Measurements from ENCODE around the gene RPL11. TPM values are rescaled to one million over a fixed set of nuclear protein-coding genes. Genes with fewer than 3 reads are reported as not detected.

The RPL11 gene
- polyA plus RNA-seq, 6 donors from 2014 or later: 1,123 to 1,541 (median 1,429) TPM

Other genes with a start within 250 kb of the RPL11 start
- gene ASAP3, start 207.6 kb upstream of the RPL11 start, polyA plus RNA-seq (ENCODE audit: low read depth in 6 of 6): under 1 TPM in 4 of 6 donors, not detected in 2; 0.16 to 0.69 (median 0.58) TPM
- 1 to 10 TPM in 2 of 6 donors, under 1 TPM in 4; 0.06 to 1.7 (median 0.46) TPM for gene E2F2, start 160.6 kb upstream of the RPL11 start, polyA plus RNA-seq (ENCODE audit: low read depth in 6 of 6)
- 10 to 100 TPM; 23.9 to 52.0 (median 31.2) TPM for gene ID3, start 132.3 kb upstream of the RPL11 start, polyA plus RNA-seq (ENCODE audit: low read depth in 6 of 6)
- 10 to 100 TPM; 15.5 to 74.6 (median 46.1) TPM for gene ELOA, start 51.7 kb downstream of the RPL11 start, polyA plus RNA-seq (ENCODE audit: low read depth in 6 of 6)
- 100 to 1,000 TPM in 2 of 6 donors, 10 to 100 TPM in 4; 64.4 to 110 (median 89.0) TPM for gene PITHD1, start 86.6 kb downstream of the RPL11 start, polyA plus RNA-seq (ENCODE audit: low read depth in 6 of 6)
- 10 to 100 TPM; 45.3 to 77.4 (median 67.3) TPM for gene LYPLA2, start 99.3 kb downstream of the RPL11 start, polyA plus RNA-seq (ENCODE audit: low read depth in 6 of 6)
- 1 to 10 TPM in 5 of 6 donors, not detected in 1; 3.8 to 7.9 (median 4.3) TPM for gene GALE, start 108.9 kb downstream of the RPL11 start, polyA plus RNA-seq (ENCODE audit: low read depth in 6 of 6)
- 10 to 100 TPM; 16.0 to 42.2 (median 27.7) TPM for gene HMGCL, start 133.6 kb downstream of the RPL11 start, polyA plus RNA-seq (ENCODE audit: low read depth in 6 of 6)
- 1 to 10 TPM; 3.2 to 9.6 (median 7.2) TPM for gene FUCA1, start 176.5 kb downstream of the RPL11 start, polyA plus RNA-seq (ENCODE audit: low read depth in 6 of 6)
- gene CNR2, start 221.6 kb downstream of the RPL11 start, polyA plus RNA-seq (ENCODE audit: low read depth in 6 of 6): 10 to 100 TPM; 28.7 to 66.0 (median 47.1) TPM